ENCODE data around the gene LONP2. TPM values are rescaled to one million over a fixed set of nuclear protein-coding genes. Genes with fewer than 3 reads are reported as not detected.
"Not testable (repeated sequence)": the region's sequence is repeated elsewhere in the genome, so short reads cannot be mapped to it uniquely, and the experiment has no call there.

Gene LONP2
- total RNA-seq, 4 donors from 2014 or later: 28.2 to 88.9 (median 64.3) TPM

GRCh38 chr16:48393485-48394354 is 149.6 kb downstream of the LONP2 start:
- peak overlapping the region; percentile 60 to 70 for H3K27ac ChIP-seq
- no peaks in the 10 kb centered on the region for H3K9me3 ChIP-seq
- H3K36me3 ChIP-seq: no peaks in the 10 kb centered on the region
- H3K4me3 ChIP-seq: no peak overlapping the region
- H3K27me3 ChIP-seq: no peaks in the 10 kb centered on the region
- intact Hi-C loops (cut with DNase I; ENCODE audit: low total_unique reads): no loop called here
- DNase-seq: peak; percentile 69 to 77
- H3K4me1 ChIP-seq: no peaks in the 10 kb centered on the region
- TF ChIP-seq, protein P1, sequence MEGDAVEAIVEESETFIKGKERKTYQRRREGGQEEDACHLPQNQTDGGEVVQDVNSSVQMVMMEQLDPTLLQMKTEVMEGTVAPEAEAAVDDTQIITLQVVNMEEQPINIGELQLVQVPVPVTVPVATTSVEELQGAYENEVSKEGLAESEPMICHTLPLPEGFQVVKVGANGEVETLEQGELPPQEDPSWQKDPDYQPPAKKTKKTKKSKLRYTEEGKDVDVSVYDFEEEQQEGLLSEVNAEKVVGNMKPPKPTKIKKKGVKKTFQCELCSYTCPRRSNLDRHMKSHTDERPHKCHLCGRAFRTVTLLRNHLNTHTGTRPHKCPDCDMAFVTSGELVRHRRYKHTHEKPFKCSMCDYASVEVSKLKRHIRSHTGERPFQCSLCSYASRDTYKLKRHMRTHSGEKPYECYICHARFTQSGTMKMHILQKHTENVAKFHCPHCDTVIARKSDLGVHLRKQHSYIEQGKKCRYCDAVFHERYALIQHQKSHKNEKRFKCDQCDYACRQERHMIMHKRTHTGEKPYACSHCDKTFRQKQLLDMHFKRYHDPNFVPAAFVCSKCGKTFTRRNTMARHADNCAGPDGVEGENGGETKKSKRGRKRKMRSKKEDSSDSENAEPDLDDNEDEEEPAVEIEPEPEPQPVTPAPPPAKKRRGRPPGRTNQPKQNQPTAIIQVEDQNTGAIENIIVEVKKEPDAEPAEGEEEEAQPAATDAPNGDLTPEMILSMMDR (IDR thresholded peaks at IDR 0.05): no peak

- Histone ChIP-seq H3K4me3 (no peak overlapping the region), H3K36me3 (no peaks in the 10 kb centered on the region), H3K27ac (peak overlapping the region; percentile 60 to 70), H3K9me3 (no peaks in the 10 kb centered on the region), H3K4me1 (no peaks in the 10 kb centered on the region), H3K27me3 (no peaks in the 10 kb centered on the region)
- DNase-seq: no peak
- intact Hi-C loops (cut with DNase I; ENCODE audit: low total_unique reads): no loop called here
- TF ChIP-seq POLR2A (IDR thresholded peaks at IDR 0.05): no peak
- TF ChIP-seq, protein P1 (IDR thresholded peaks at IDR 0.05): no peak
These were observed 150.2 kb downstream of the LONP2 start for GRCh38 chr16:48394355-48394703.

GRCh38 chr16:48395375-48395774 is 151.3 kb downstream of the LONP2 start:
- H3K9me3 ChIP-seq: no peaks in the 10 kb centered on the region
- TF ChIP-seq POLR2A (IDR thresholded peaks at IDR 0.05): no peak
- TF ChIP-seq, protein P1 (IDR thresholded peaks at IDR 0.05): no peak
- no peaks in the 10 kb centered on the region for H3K27me3 ChIP-seq
- H3K4me1 ChIP-seq: no peaks in the 10 kb centered on the region
- intact Hi-C loops (cut with DNase I; ENCODE audit: low total_unique reads): no loop called here
- H3K4me3 ChIP-seq: no peak overlapping the region
- DNase-seq: no peak
- no peak overlapping the region for H3K27ac ChIP-seq
- no peaks in the 10 kb centered on the region for H3K36me3 ChIP-seq

DNA sequence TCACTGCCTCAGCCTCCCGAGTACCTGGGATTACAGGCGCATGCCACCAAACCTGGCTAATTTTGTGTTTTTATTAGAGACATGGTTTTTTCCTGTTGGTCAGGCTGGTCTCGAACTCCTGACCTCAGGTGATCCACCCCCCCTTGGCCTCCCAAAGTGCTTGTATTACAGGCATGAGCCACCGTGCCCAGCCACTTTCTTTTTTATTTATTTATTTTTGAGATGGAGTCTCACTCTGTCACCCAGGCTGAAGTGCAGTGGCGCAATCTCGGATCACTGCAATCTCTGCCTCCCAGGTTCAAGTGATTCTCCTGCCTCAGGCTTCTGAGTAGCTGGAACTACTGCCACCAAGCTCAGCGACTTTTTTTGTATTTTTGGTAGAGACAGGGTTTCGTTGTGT is 158.4 kb downstream of the LONP2 start:
- H3K36me3 ChIP-seq; H3K9me3 ChIP-seq; H3K27ac ChIP-seq; H3K4me3 ChIP-seq; H3K27me3 ChIP-seq; intact Hi-C loops (cut with DNase I; ENCODE audit: low total_unique reads); DNase-seq; H3K4me1 ChIP-seq: not testable (repeated sequence)

DNA sequence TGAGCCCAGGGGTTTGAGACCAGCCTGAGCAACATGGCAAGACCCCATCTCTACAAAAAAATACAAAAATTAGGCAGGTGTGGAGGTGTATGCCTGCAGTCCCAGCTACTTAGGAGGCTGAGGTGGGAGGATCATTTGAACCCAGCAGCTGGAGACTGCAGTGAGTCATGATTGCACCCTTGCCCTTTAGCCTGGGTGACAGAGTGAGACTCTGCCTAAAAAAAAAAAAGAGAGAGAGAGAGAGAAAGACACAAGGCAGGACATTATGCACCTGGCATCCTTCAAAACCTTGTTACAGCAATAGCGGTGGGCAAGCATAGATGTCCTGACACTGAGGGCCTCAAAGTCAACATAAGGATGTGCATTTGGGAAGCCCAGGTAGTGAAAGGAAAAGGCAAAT is 161.1 kb downstream of the LONP2 start:
- DNase-seq: no peak
- Histone ChIP-seq H3K27ac (no peak overlapping the region), H3K27me3 (no peaks in the 10 kb centered on the region), H3K4me3 (no peak overlapping the region), H3K9me3 (no peaks in the 10 kb centered on the region), H3K36me3 (no peaks in the 10 kb centered on the region), H3K4me1 (no peaks in the 10 kb centered on the region)
- intact Hi-C loops (cut with DNase I; ENCODE audit: low total_unique reads): no loop called here
- TF ChIP-seq, protein P1 (IDR thresholded peaks at IDR 0.05): no peak
- TF ChIP-seq POLR2A (IDR thresholded peaks at IDR 0.05): no peak
